GM20000 (cell line): ENCODE measurements around the gene SFT2D2.

ENCODE experiments used
- DNase-seq: peaks from one replicate; pipeline ENCODE4 v3.0.0; 2012; ENCODE audit warnings: low spot score
- CTCF ChIP-seq: IDR thresholded peaks from 2 replicates; pipeline ENCODE4 v1.5.1; 2012; ENCODE audit warnings: mild to moderate bottlenecking, control low read depth; ENCODE audit errors: extremely low read depth, missing control alignments

Gene SFT2D2

GRCh38 chr1:168236836-168237611 lies 11.2 kb downstream of the SFT2D2 start:
- DNase-seq, result no peak
- TF ChIP-seq CTCF, result no peak

- no peak for TF ChIP-seq CTCF
These were observed 17.4 kb downstream of the SFT2D2 start for GRCh38 chr1:168243198-168243597.

GRCh38 chr1:168243636-168244212 lies 17.9 kb downstream of the SFT2D2 start:
- no peak for TF ChIP-seq CTCF
- no peak for DNase-seq

More at GRCh38 chr1:168243198-168243597, 17.4 kb downstream of the SFT2D2 start:
- DNase-seq, result no peak

GRCh38 chr1:168245042-168245441 lies 19.2 kb downstream of the SFT2D2 start:
- DNase-seq, result no peak

GRCh38 chr1:168246506-168246905 lies 20.7 kb downstream of the SFT2D2 start:
- DNase-seq, result no peak

More at GRCh38 chr1:168245042-168245441, 19.2 kb downstream of the SFT2D2 start:
- TF ChIP-seq CTCF, result no peak

GRCh38 chr1:168252204-168252733 lies 26.5 kb downstream of the SFT2D2 start:
- TF ChIP-seq CTCF, result no peak
- DNase-seq, result no peak

More at GRCh38 chr1:168246506-168246905, 20.7 kb downstream of the SFT2D2 start:
- TF ChIP-seq CTCF, result no peak

- no peak for TF ChIP-seq CTCF
- no peak for DNase-seq
These were observed 30.4 kb downstream of the SFT2D2 start for GRCh38 chr1:168256164-168256563.
